Islet precursor cell (in vitro differentiated cells): ENCODE results near the gene GJA10.

Source experiments
- DNase-seq: peaks from one replicate; pipeline ENCODE4 v3.0.0-alpha.2; 2018

The GJA10 gene

DNA sequence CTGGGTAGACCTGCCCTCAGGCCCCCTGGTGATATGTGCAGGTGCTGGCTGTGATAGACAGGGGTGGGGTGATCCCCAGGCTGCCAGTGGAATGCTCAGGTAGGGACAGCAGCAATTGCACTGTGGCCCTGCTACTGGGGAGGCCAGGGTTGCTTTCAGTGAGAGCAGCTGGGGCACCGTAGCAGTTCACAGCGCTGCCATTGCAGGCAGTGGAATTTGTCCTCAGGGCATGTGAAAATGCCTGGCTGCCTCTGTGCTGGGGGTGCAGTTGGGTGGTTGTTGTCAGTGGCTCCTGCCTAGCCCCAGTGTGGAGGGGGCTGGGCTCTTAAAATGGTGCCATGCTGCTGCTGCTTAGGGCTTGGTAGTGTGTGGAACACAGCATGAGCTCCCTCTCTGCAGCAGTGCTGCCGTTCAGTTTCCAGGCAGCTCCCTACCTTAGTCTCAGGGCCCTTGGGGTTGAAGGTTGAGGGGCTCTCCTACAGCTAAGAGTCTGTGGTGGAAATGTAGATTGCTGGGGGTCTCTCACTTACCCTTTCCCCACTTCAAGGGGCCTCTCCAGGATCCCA is 23.6 kb downstream of the GJA10 start:
- DNase-seq = peak; percentile 77

DNA sequence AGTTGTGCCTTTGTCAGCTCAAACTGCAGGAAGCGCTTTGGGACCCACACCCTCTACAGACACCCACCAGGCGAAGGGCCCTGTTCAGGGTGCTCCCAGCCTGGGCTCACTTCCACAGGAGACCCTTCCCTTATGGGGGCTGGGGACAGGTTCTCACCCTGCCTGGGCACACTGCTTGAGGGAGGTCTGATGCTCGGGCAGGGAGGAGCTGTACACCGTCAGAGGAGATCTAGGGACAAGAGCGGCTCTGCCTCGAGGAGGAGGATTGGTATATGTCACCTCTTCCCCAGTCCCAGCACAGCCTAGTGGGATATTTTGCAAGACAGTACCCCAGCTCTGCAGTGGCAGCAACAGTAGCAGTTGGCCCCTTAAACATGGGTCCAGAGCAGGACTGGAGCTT is 26.9 kb downstream of the GJA10 start:
- no peak for DNase-seq

DNA sequence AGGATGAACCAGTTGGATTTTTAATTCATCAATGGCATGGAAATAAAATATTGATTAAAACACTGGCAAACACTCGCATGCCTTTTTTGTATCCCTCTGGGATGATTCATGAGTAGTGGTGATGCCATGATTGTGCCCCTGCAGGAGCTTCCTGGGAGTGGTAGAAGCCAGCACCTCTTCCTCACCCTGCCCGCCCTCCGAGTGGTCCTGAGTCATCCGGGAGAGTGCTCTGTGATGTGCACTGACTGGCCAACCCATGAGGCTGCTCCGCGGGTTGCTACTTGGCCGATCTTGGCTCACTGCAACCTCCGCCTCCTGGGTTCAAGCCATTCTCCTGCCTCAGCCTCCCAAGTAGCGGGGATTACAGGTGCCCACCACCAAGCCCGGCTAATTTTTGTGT is 27.4 kb downstream of the GJA10 start:
- no peak for DNase-seq

DNA sequence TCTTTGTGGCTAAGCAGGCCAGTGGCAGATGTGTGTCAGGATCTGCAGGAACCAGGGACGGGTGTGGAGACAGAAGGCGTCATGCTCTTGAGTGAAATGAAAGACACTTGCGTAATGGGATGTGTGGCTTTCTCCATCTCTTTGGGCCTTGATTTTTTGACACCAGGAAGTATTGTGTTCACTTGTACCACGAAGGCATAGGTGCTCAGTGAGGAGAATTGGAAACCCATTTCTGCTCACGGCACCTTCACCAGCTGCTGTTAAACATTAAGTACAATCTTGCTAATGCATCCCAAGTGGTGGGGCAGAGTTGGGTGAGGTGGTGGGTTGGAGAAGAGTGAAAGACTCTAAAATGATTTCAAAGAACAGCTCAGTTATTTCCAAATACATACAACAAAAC is 30.0 kb downstream of the GJA10 start:
- no peak for DNase-seq

DNA sequence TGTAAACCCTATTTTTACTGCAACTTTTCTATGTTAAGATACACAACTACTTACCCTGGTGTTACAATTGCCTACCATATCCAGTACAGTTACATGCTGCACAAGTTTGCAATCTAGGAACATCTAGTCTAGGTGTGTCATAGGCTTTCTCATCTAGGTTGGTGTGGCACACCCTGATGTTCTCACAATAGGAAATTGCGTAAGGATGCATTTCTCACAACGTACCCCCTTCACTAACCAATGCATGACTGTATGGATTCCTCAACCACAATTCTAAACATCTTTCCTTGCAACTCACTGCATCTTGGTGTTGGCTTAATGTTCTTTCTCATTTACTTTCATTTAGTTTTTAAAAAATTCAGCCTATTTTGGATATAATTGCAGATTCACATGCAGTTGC is 31.6 kb downstream of the GJA10 start:
- no peak for DNase-seq

DNA sequence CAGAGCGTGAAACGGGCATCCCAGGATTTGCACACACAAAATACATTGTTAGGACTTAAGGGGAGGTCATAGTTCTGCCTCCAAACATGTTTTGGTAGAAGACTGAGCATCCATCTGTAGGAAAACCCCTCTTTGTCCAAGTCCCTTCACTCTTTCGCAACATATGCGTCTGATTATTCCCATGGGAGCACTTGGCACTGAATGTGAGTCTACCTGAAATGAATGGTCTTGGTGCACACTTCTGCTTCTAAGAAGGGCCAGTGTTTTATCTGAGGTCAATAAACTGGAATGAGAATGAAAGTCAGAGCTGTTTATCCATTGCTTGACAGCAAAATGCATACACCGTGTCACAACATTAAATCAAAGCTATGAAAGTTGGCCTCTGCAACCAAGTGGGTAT is 33.0 kb downstream of the GJA10 start:
- DNase-seq = no peak

DNA sequence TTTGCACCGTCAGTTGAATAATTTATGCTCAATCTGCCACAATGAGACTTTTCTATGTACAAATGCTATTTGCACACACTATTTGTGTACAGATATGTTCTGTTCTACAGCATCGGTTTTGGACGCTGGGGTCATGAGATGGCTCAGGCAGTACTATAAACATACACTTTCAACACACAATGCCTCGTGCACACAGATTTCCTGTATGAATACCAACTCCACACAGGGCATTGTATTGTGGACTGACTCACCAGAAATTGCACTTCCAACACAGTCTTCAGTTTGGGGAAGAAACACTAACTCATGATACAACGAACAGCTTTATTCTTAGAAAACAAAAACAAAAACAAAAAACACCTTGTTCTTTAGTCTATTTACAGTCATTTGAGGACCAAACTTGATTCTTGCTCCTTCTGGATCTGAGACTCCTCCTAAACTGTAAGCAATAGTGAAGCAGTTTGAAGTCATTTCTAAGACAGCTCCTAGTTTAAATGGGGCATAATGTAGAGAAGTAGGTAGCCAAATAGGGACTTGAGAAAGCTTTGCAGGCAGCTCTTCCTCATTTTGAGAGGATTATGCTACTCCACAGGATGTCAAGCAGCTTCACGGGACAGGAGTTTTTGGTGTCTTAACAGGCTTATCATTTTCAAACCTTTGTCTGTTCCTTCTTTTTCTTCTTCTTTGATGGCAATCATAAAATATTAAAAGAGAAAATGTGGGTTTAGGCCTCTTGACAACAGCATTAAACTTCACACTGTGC is 33.7 kb downstream of the GJA10 start:
- DNase-seq = no peak

DNA sequence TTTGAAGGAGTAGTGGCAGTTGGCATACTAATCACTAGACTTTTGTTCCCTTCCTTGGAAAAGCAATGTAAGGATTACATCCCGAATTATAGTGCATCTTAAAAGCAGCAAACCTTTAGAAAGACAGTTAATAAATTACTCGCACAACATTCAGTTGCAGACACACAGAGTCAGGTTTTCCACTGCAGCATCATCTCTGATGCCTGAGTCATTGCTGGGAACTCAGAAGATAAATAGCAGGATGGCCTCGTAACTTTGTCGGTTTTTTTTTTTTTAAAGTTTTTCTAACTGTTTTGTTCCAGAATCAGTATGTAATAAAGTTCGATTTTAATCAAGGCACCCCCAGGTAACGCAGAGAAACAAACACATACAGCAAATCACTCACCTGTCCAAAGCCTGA is 34.3 kb downstream of the GJA10 start:
- no peak for DNase-seq

DNA sequence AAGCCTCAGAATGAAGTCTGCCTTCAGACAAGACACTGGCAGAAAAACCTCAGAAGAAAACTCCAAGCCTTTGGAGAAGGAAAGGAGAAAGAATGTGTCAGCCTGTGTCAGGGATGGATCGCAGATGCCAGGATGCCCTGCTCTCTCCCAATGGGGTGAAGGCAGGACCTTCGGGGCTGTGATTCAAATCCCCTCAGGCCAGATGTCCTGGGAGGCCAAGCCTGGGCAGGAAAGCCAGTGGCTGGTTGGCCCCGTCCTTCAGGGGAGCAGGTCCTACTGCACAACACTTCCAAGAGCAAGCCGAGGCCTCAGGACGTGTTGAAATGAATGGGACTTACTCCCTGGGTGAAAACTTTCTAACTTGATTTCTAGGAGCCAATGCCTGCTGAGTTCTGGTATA is 36.5 kb downstream of the GJA10 start:
- DNase-seq = peak; percentile 66

DNA sequence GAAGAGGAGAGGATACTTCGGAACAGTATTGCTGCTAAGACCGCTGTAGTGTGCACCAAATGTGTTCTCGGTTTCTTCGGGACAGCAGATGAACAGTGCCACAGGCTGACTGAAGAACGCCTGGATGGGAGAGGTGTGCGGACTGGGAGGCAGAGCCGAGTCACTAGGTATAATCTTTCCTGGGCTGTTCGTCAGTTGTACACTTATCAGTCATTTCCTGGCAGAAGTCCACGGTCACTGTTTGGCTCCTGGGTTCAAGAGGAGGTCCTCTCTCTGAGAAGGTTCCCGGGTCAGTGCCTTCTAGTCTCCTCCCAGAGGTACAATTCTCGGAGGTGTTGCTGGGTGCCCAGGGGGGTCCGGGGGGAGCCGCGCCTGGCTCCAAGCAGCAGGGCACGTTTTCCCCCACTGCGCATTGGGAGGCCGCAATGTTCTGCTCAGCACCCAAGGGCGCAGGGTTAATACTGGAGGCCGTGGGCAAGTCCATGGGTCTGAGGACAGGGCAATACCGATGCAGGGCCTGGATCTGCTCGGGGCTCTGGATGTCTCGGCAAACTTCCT is 38.1 kb downstream of the GJA10 start:
- peak; percentile 33 for DNase-seq

DNA sequence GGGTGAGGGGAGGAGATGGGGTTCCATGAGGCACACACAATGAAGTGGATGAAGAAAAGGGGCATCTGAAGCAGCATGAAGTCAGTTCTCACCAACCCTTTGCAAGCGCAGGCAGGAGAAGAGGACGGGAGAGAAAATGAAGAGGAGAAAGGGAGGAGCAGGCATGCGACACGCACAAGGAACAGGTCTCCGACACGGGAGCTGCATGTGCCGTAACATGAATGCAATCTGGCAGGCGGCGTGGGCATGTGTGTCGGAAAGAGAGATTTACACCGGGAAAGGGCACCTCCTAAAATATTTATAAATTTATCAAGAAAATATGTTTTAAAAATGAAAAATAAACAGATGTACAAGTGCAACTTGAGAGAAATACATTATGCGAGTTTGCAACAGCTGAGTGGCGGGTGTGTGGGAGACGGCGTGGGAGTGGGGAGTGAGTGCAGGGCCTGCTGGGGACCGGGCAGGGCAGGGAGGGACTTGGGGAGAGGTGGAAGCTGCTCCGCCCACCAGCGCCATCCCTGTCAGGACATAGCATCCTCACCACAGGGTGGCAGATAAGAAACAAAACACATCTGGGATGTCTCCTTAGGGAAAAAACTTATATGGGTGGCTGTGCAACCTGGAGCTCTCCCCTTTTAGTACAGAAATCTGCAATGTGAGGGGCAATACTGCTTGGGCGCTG is 40.6 kb downstream of the GJA10 start:
- peak; percentile 49 for DNase-seq

DNA sequence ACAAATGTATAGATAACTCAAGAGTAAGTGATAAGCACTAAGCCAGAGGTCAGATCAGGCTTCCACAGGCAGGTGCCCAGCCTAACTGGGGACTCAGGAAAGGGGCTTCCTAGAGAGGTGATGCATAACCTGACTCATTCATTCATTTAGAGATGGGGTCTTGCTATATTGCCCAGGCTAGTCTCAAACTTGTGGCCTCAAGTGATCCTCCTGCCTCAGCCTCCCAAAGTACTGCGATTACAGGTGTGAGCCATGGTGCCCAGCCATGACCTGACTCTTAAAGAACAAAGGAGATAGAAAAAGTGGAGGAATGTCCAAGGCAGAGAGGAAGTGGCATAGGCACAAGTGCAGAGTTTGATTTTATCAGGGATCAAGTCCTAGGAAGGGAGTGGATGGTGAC is 41.9 kb downstream of the GJA10 start:
- DNase-seq = peak; percentile 16

DNA sequence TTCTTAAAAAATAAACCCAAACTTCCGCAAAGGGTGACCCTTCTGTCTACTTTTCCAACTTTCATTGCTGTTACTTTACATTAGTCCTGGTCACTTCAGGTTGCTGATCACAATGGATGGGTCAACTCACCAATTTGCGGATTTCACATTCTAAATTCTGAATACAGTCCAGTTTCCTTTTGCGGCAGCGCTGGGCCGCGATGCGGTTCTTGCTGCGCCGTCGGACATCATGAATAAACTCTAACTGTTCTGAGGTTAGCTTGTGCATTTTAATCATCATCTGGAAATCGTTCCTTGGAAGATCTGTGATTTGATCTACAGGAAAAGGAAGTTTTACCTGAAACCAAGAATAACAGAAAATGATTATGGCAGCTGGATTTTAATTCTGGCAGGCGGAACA is 43.7 kb downstream of the GJA10 start:
- peak; percentile 12 for DNase-seq

DNA sequence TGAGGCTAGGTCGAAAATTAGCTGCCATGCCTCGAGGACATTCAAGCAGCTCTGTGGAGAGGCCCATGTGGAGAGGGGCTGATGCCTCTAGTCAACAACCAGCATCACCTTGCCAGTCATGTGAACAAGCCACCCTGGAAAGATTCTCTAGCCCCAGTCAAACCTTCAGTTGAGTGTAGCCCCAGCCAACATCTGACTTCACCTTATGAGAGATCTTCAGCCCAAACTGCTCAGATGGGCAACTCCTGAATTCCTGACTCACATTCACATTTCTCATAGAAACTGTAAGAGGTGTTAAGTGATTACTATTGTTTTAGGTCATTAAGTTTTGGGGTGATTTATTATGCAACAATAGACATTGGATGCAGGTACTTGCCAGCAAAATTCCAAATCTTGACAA is 44.9 kb downstream of the GJA10 start:
- peak; percentile 16 for DNase-seq

DNA sequence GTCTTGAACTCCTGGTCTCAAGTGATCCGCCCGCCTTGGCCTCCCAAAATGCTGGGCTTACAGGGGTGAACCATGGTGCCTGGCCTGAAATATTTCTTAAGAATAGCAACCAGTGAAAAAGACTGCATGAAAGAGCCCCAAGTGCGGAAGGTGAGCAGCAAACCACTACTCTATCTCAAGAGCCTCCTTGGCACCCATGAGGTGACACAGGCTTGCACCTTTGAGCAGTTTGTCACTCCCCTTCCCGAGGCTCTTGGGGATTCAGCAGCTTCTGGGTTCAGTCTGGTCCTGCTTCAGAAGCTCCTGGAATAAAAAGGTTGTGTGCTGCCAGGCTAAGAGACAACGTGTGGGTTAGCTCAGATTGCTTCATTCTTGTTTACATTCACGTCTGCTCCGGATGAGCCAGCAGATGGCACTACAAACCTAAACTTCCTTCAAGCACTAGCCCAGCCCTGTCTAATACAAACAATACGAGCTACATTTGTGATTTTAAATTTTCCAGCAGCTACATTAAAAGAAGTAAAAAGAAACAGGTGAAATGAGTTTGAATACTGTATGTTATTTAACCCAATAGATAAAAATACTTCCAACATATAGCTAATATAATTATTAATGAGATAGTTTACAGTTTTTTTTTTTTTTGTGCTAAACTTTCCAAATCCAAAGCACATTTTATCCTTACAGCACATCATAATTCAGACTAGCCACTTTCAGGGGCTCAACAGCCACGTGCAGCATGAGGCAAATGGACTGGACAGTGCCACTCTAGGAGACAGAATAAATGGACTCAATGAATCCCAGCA is 46.2 kb downstream of the GJA10 start:
- peak; percentile 80 for DNase-seq

DNA sequence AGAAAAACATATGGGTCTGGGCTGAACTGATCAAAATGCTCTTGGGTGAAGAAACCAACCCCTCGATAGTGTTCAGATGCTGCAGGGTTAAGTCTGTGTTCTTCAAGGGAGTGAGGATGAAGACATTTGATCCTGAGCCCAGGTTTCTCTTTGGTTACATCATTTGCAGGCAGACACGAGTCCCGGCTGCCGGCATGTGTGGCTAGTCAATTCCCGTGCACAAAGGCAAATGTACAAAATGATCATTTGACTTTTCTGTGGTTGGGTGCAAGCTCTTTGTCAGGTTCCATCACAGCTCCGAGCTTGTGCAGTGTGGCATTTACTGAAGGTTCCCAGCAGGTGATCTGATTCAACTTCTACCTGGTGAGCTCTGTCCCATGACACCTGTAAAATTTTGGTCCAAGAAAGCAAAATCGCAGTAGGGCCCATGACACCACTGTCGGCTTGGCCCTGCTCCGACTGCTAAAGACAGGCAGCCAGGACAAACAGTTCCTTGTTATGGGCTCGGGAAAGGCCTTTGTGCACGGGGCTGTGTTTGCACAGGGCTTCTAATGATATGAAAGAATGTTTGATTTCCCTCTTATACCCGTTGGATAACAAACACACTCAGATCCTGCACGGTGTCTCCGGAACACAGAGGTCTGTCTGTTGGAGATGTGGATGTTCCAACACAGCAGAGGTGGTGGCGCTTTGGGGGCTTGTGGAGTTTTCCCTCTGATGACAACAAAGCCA is 46.9 kb downstream of the GJA10 start:
- no peak for DNase-seq

DNA sequence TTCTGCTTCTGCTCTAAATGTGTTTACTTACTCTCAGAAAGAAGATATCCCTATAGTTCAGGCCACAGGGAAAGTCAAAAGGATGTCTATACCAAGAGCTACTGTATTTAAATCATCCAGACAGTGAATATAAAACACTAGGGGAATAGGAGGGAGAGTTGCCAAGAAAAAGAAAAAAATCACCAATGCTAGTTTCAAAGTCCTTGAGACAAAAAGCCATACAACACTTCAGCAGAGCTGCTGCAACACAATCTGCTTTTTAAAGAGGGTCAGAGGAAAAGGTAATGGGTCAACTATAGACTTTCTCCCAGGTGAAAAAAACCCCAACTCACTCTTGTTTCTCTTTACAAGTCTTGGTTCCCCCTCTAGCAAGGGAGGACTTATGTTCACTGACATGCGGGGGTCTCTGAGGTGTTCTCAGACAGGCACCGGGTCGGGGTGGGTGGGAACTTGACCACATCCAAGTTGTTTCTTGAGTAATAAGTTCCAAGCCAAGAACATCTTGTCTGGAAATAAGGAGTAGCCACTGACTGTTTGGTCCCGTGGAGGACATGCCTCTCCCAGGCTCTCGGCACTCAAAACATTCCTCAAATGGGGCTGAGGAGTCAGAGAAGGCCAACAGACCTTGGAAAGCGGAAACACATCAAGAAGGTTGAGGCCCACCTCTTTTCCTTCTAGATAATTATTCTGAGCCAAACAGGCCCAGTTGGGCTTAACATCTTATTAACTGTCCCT is 47.7 kb downstream of the GJA10 start:
- DNase-seq = peak; percentile 40

DNA sequence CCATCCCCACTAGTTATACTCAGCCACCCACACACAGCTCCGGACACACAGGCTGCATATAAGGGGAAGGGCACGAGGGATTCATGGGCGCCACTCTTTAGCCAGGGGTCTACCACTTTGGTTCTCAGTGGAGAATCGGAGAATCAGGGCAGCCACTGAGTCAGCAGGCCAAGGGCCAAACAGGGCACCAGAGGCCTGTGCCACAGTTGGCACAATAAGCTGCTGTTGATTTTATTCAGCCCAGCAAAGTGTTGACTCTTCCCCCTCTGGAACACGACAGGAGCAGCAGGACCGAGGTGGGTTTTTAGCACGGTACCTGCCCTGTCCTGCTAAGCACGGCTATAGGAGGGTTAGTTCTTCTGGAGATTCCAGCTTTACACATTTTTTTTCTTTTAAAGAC is 48.3 kb downstream of the GJA10 start:
- DNase-seq = no peak

DNA sequence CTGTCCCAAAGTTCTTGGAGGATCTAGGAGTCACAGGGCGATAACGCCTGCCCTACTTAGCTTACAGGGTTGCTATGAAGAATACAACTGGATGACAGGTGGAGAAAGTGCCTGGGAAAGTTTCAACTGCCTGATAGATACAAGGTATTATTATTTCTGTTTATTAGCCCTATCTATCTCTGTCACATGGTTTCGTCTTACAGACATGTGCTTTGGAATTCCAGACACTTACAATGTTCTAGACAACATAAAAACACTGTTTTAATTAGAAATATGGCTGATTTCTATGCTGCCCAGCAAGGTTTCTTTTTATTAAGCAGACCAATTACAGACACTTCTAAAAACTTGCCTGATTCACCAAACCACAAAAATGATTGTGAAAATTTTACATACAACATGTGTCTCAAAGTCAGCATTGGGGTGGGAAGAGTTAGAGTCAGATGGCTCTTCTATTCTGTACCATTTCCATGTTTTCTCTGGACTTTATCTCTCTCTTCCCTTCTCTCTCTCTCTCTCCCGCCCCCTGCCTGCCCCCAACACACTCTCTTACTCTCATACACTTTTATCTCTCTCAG is 50.0 kb downstream of the GJA10 start:
- DNase-seq = no peak

DNA sequence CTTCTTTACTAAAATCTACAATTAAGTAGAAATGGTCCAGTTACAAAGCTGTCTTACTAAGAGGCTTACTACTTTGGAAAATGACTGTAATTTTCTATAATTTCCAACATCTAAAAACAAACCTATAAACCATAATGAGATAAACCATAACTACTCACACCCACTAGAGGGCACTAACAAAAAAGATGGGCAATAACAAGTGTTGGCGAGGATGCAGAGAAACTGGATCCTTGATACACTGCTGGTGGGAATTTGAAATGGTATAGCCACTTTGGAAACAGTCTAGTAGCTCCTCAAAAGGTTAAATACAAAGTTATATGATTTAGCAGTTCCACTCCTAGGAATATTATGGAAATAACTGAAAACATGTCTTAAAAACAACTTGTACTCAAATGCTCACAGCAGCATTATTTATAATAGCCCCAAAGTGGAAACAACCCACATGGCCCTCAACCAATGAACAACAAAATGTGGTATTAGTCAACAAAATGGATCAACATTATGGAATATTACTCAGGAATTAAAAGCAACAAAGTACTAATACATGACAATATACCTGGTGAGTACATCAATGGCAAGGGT is 50.6 kb downstream of the GJA10 start:
- no peak for DNase-seq
